GM12878 (cell line): ENCODE data around the gene PLA2G4C. TPM values are rescaled to one million over a fixed set of nuclear protein-coding genes. Genes with fewer than 3 reads are reported as not detected.

Experiments used
- ATAC-seq: fragments of 200-7000 bp; cut with Tn5 transposase; 3 replicates; pipeline ENCODE4 v1.9.1; 2020; ENCODE audit warnings: mild to moderate bottlenecking, moderate library complexity
- BruUV-seq: library from RNA; stranded (reverse); fragments of 400-500 nt; replicated peaks from 2 replicates; lab custom pipeline; 2021; lab: Mats Ljungman, UMichigan
- CTCF ChIA-PET: fragments of 300-600 bp; sonication (Branson Sonifier 250); formaldehyde crosslinking; extraction: SDS; loops from one replicate; lab custom pipeline; 2021; ENCODE audit warnings: inconsistent platforms; lab: Yijun Ruan, JAX
- POLR2A ChIA-PET: fragments of 350-600 bp; formaldehyde crosslinking; extraction: SDS; loops from one replicate; lab custom pipeline; 2021; ENCODE audit warnings: inconsistent platforms; lab: Charles Lee
- RAD21 ChIA-PET: fragments of 300-600 bp; sonication (Branson Sonifier 250); formaldehyde crosslinking; loops from one replicate; lab custom pipeline; 2023; ENCODE audit warnings: antibody characterized with exemption; ENCODE audit not compliant: unreplicated experiment; lab: Charles Lee
- SMC1A ChIA-PET: fragments of 300-600 bp; sonication (Branson Sonifier 250); formaldehyde crosslinking; loops from one replicate; lab custom pipeline; 2023; ENCODE audit not compliant: unreplicated experiment, uncharacterized antibody; lab: Charles Lee
- DNase-seq: peaks from one replicate; pipeline ENCODE4 v3.0.0-alpha.2; 2011; ENCODE audit warnings: low read depth, low spot score
- FAIRE-seq: peaks from 3 replicates; lab custom pipeline; 2011; peaks lifted over from hg19 to GRCh38; lab: Jason Lieb, UNC
- H2AFZ ChIP-seq: 2 replicates; pipeline ENCODE4 v1.6.0; 2011; ENCODE audit warnings: low read depth, low read length, control low read depth; ENCODE audit not compliant: control insufficient read depth
- H3K27ac ChIP-seq: 2 replicates; pipeline ENCODE4 v1.5.1; 2011; ENCODE audit warnings: control low read depth; ENCODE audit not compliant: control insufficient read depth, insufficient read depth
- H3K27me3 ChIP-seq, 2 experiments: replicated peaks in 1 of 2; 2 replicates each; pipeline versions ENCODE4 v1.6.0 to v1.6.1; 2011; ENCODE audit warnings: low read length in 1 of 2; ENCODE audit not compliant: control insufficient read depth in 2 of 2, insufficient read depth in 2 of 2
- H3K36me3 ChIP-seq, 2 experiments: 2 replicates each; pipeline ENCODE4 v1.5.1; 2011; ENCODE audit warnings: low read length in 1 of 2; ENCODE audit not compliant: control insufficient read depth in 2 of 2, insufficient read depth in 2 of 2
- H3K4me1 ChIP-seq: 2 replicates; pipeline ENCODE4 v1.6.1; 2011; ENCODE audit warnings: mild to moderate bottlenecking, low read length, moderate library complexity, mixed read lengths; ENCODE audit not compliant: control insufficient read depth, insufficient read depth
- H3K4me2 ChIP-seq: 2 replicates; pipeline ENCODE4 v1.6.0; 2011; ENCODE audit warnings: control low read depth; ENCODE audit not compliant: control insufficient read depth, insufficient read depth
- H3K4me3 ChIP-seq: fragments of 200-600 bp; sonication (generic); 2 replicates; pipeline ENCODE4 v1.5.1; 2016
- H3K79me2 ChIP-seq: 2 replicates; pipeline ENCODE4 v1.6.0; 2011; ENCODE audit warnings: low read length; ENCODE audit not compliant: control insufficient read depth, insufficient read depth
- H3K9ac ChIP-seq: 2 replicates; pipeline ENCODE4 v1.8.0; 2011; ENCODE audit warnings: low read length, control low read depth, mixed read lengths; ENCODE audit not compliant: control insufficient read depth, insufficient read depth
- H3K9me3 ChIP-seq: replicated peaks from 3 replicates; pipeline ENCODE4 v1.5.1; 2011; ENCODE audit warnings: mild to moderate bottlenecking, low read length; ENCODE audit not compliant: control insufficient read depth, insufficient read depth
- H4K20me1 ChIP-seq: 2 replicates; pipeline ENCODE4 v1.6.0; 2011; ENCODE audit not compliant: control insufficient read depth, insufficient read depth
- CBX5 ChIP-seq: sonication (generic); IDR thresholded peaks from 2 replicates; pipeline ENCODE4 v1.6.1; 2016; ENCODE audit warnings: low read depth, moderate library complexity, mild to moderate bottlenecking, inconsistent platforms
- CEBPB ChIP-seq, 2 experiments: fragments of 150-350 bp in 1 of 2; IDR thresholded peaks; 2 replicates each; pipeline ENCODE4 v1.6.1; 2012 to 2014; ENCODE audit warnings: low read depth in 2 of 2, low read length in 2 of 2, borderline replicate concordance in 1 of 2, inconsistent platforms in 1 of 2
- DPF2 ChIP-seq: fragments of 450-650 bp; IDR thresholded peaks from 2 replicates; pipeline ENCODE4 v1.6.1; 2017; ENCODE audit warnings: mild to moderate bottlenecking
- EZH2 ChIP-seq: IDR thresholded peaks from 2 replicates; pipeline ENCODE4 v1.6.1; 2012; ENCODE audit warnings: low read depth, mild to moderate bottlenecking, control low read depth, inconsistent platforms, low read length, borderline replicate concordance; ENCODE audit not compliant: control insufficient read depth
- FOXK2 ChIP-seq: fragments of 450-650 bp; IDR thresholded peaks from 2 replicates; pipeline ENCODE4 v1.6.1; 2017; ENCODE audit warnings: mild to moderate bottlenecking, moderate library complexity
- FOXM1 ChIP-seq: IDR thresholded peaks from 2 replicates; pipeline ENCODE4 v1.6.1; 2012; ENCODE audit warnings: low read depth, mild to moderate bottlenecking, inconsistent platforms, low read length, moderate library complexity
- HSF1 ChIP-seq: fragments of 150-350 bp; IDR thresholded peaks from 2 replicates; pipeline ENCODE4 v1.6.1; 2014; ENCODE audit warnings: mild to moderate bottlenecking, low read depth, low read length
- JUNB ChIP-seq: IDR thresholded peaks from 2 replicates; pipeline ENCODE4 v1.6.1; 2016; ENCODE audit warnings: antibody characterized with exemption, mild to moderate bottlenecking
- NFIC ChIP-seq: IDR thresholded peaks from 2 replicates; pipeline ENCODE4 v1.6.1; 2012; ENCODE audit warnings: low read depth, mild to moderate bottlenecking, inconsistent platforms, low read length, moderate library complexity
- POLR2AphosphoS2 ChIP-seq: IDR thresholded peaks from 2 replicates; pipeline ENCODE4 v1.6.1; 2011; ENCODE audit warnings: low read depth, mild to moderate bottlenecking, low read length, improper control_type of control experiment, moderate library complexity
- RB1 ChIP-seq: fragments of 450-650 bp; formaldehyde crosslinking; IDR thresholded peaks from 2 replicates; pipeline ENCODE4 v1.6.1; 2017; ENCODE audit warnings: mild to moderate bottlenecking, borderline replicate concordance
- SIN3A ChIP-seq: IDR thresholded peaks from 2 replicates; pipeline ENCODE4 v1.6.1; 2012; ENCODE audit warnings: low read depth, low read length, improper control_type of control experiment
- ZNF274 ChIP-seq: IDR thresholded peaks from one replicate; pipeline ENCODE4 v1.8.0; 2011; ENCODE audit not compliant: insufficient read length, insufficient read depth
- WGBS: methylation state at CpG from one replicate; pipeline ENCODE4 v1.1.6; 2016; ENCODE audit warnings: low lambda C conversion rate; ENCODE audit not compliant: insufficient replicate concordance, insufficient coverage; ENCODE audit errors: missing lambda C conversion rate; 5-methylcytosine and 5-hydroxymethylcytosine counted together
- in situ Hi-C: fragments of 300-500 bp; cut with MboI; formaldehyde crosslinking; loops from 9 replicates; pipeline ENCODE4 v1.14.3; 2018; ENCODE audit warnings: mixed read lengths
- intact Hi-C: fragments of 100-400 bp; cut with micrococcal nuclease; formaldehyde crosslinking; loops from one replicate; pipeline ENCODE4 v1.14.2; 2022; ENCODE audit not compliant: unreplicated experiment
- polyA plus RNA-seq, 11 experiments: library from polyadenylated mRNA; depleted of rRNA in 4 of 11; unstranded in 6 of 11; stranded (reverse) in 5 of 11; fragments of >200 nt; fragmentation: Nextera tagmentation in 4 of 11; fragmentation: Illumina TruSeq in 1 of 11; extraction: Ambion mirVana in 4 of 11; extraction: Trizol in 1 of 11; gene quantifications; 1 replicate in 1 of 11; 2 replicates in 10 of 11; pipeline versions ENCODE4 v1.2.1 to v1.2.3, GENCODE V29; 2011 to 2016; ENCODE audit warnings: inconsistent platforms in 2 of 11, missing spikeins in 2 of 11, low read depth in 1 of 11
- total RNA-seq, 4 experiments: library from RNA; depleted of rRNA in 3 of 4; stranded (reverse); fragments of >200 nt in 3 of 4; fragmentation: Illumina TruSeq in 1 of 4; extraction: Trizol in 1 of 4; gene quantifications; 2 replicates each; pipeline versions ENCODE4 v1.2.1 to v1.2.3, GENCODE V29; 2013 to 2021
- TF ChIP-seq, protein P1 (sequence below): IDR thresholded peaks from 2 replicates; pipeline ENCODE4 v1.6.1; 2011; ENCODE audit warnings: borderline replicate concordance, low read depth, mild to moderate bottlenecking, moderate library complexity, low read length; ENCODE audit not compliant: insufficient read depth, poor library complexity, severe bottlenecking
- TF ChIP-seq, protein P2 (sequence below): fragments of 450-650 bp; IDR thresholded peaks from 2 replicates; pipeline ENCODE4 v1.6.1; 2017; ENCODE audit warnings: low read depth, mild to moderate bottlenecking, moderate library complexity

PLA2G4C gene
- total and polyA plus RNA-seq, 10 of the 15 experiments (the other 5 are each of a cell fraction or from before 2014, with no cell fraction given): 0.53 to 3.6 (median 1.1) TPM

GRCh38 chr19:48061401-48062344 is 48.9 kb downstream of the PLA2G4C start (continued):
- TF ChIP-seq, protein P1, sequence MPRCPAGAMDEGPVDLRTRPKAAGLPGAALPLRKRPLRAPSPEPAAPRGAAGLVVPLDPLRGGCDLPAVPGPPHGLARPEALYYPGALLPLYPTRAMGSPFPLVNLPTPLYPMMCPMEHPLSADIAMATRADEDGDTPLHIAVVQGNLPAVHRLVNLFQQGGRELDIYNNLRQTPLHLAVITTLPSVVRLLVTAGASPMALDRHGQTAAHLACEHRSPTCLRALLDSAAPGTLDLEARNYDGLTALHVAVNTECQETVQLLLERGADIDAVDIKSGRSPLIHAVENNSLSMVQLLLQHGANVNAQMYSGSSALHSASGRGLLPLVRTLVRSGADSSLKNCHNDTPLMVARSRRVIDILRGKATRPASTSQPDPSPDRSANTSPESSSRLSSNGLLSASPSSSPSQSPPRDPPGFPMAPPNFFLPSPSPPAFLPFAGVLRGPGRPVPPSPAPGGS: no peak

GRCh38 chr19:48060381-48060780 is 50.2 kb downstream of the PLA2G4C start:
- H3K4me2 ChIP-seq: no peak overlapping the region
- H3K36me3 ChIP-seq: no peaks in the 10 kb centered on the region
- intact Hi-C loops: no loop called here
- no peaks in the 10 kb centered on the region for H3K27me3 ChIP-seq
- no peaks in the 10 kb centered on the region for H3K4me1 ChIP-seq
- no peak overlapping the region for H3K27ac ChIP-seq
- no peak for ATAC-seq
- no peak overlapping the region for H2AFZ ChIP-seq
- H4K20me1 ChIP-seq: no peaks in the 10 kb centered on the region
- no peaks in the 10 kb centered on the region for H3K79me2 ChIP-seq
- no peak for FAIRE-seq
- H3K9me3 ChIP-seq: no peaks in the 10 kb centered on the region
- BruUV-seq: no TSS peak
- DNase-seq: no peak
- in situ Hi-C loops: no loop called here
- no peak overlapping the region for H3K4me3 ChIP-seq
- ChIA-PET SMC1A (no interaction called here), POLR2A (no interaction called here), RAD21 (no interaction called here), CTCF (no interaction called here)
- no peak overlapping the region for H3K9ac ChIP-seq
- WGBS: 57% methylated on average over 5 of the region's 5 CpGs
- no peak for TF ChIP-seq FOXK2
- TF ChIP-seq EZH2: no peak
- no peak for TF ChIP-seq RB1
- TF ChIP-seq, protein P2, sequence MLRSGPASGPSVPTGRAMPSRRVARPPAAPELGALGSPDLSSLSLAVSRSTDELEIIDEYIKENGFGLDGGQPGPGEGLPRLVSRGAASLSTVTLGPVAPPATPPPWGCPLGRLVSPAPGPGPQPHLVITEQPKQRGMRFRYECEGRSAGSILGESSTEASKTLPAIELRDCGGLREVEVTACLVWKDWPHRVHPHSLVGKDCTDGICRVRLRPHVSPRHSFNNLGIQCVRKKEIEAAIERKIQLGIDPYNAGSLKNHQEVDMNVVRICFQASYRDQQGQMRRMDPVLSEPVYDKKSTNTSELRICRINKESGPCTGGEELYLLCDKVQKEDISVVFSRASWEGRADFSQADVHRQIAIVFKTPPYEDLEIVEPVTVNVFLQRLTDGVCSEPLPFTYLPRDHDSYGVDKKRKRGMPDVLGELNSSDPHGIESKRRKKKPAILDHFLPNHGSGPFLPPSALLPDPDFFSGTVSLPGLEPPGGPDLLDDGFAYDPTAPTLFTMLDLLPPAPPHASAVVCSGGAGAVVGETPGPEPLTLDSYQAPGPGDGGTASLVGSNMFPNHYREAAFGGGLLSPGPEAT: no peak
- TF ChIP-seq CEBPB (IDR thresholded peaks at IDR 0.05; ENCODE audit: borderline replicate concordance in 1 of 2, low read depth in 2 of 2, low read length in 2 of 2): no peak
- no peak for TF ChIP-seq FOXM1
- TF ChIP-seq CBX5: no peak
- TF ChIP-seq, protein P1: no peak
- no peak for TF ChIP-seq HSF1
- TF ChIP-seq SIN3A: no peak
- no peak for TF ChIP-seq DPF2
- no peak for TF ChIP-seq JUNB
- TF ChIP-seq ZNF274: no peak
- TF ChIP-seq POLR2AphosphoS2: no peak
- TF ChIP-seq NFIC: no peak
